Psoas muscle (tissue), 8 donors: ENCODE results near the gene MYO9A. TPM values are rescaled to one million over a fixed set of nuclear protein-coding genes. Genes with fewer than 3 reads are reported as not detected.
A peak's percentile ranks its signal among the peaks of the same experiment; 100 is the strongest.

ENCODE experiments used
- ATAC-seq, 4 donors: fragments of 200-7000 bp; cut with Tn5 transposase; one replicate each; pipeline ENCODE4 v1.9.1; 2020; ENCODE audit warnings: moderate library complexity in 3 of 4, mild to moderate bottlenecking in 2 of 4
- DNase-seq, 2 donors: peaks; one replicate each; pipeline ENCODE4 v3.0.0-alpha.2; 2020
- H3K27ac ChIP-seq: fragments of 200-600 bp; one replicate; pipeline ENCODE4 v1.8.0; 2022
- H3K27me3 ChIP-seq, 3 donors: fragments of 200-600 bp in 1 of 3; one replicate each; pipeline versions ENCODE4 v1.6.1 to v1.8.0; 2013 to 2022; ENCODE audit warnings: low read length in 2 of 3, mild to moderate bottlenecking in 2 of 3, moderate library complexity in 1 of 3; ENCODE audit not compliant: insufficient read depth in 3 of 3
- H3K36me3 ChIP-seq, 2 donors: fragments of 200-600 bp in 1 of 2; one replicate each; pipeline versions ENCODE4 v1.6.1 to v1.8.0; 2013 to 2022; ENCODE audit warnings: low read depth in 1 of 2, mild to moderate bottlenecking in 1 of 2, moderate library complexity in 1 of 2; ENCODE audit not compliant: insufficient read depth in 1 of 2
- H3K4me1 ChIP-seq: fragments of 200-600 bp; one replicate; pipeline ENCODE4 v1.8.0; 2022
- H3K4me3 ChIP-seq: fragments of 200-600 bp; one replicate; pipeline ENCODE4 v1.8.0; 2022; ENCODE audit warnings: mild to moderate bottlenecking
- H3K9me3 ChIP-seq: fragments of 200-600 bp; one replicate; pipeline ENCODE4 v1.8.0; 2022
- WGBS, 3 donors: extraction: QIAGEN DNeasy Blood & Tissue Kit; methylation state at CpG; one replicate each; pipeline versions ENCODE4 v1.1.6 to v1.1.7; 2013; 5-methylcytosine and 5-hydroxymethylcytosine counted together
- intact Hi-C, 2 donors: fragments of 100-400 bp; cut with DNase I; formaldehyde crosslinking; loops; one replicate each; pipeline versions ENCODE4 v1.11.0 to v1.14.2; 2022
- polyA plus RNA-seq, 3 donors: library from polyadenylated mRNA; stranded (reverse); fragments of 200-250 nt; gene quantifications; one replicate each; pipeline ENCODE4 v1.2.3, GENCODE V29; 2013
- total RNA-seq, 4 donors: library from RNA; stranded (reverse); fragmentation: NEBNext Ultra II Directional in 2 of 4; extraction: Animal tissue kit (Norgen Biotek cat#: 25700) in 2 of 4; gene quantifications; one replicate each; pipeline versions ENCODE4 v1.2.1 to v1.2.4, GENCODE V29; 2021 to 2023
- TF ChIP-seq, protein P1 (sequence below): fragments of 200-600 bp; IDR thresholded peaks from one replicate; pipeline ENCODE4 v1.8.0; 2022; ENCODE audit warnings: antibody characterized with exemption
- donor health status: healthy with polysubstance abuse.
- donor health status: DM: no; HTN: no; CAD: no; lungs with moderate emphysema.
- donor health status: Bipolar disorder and iron deficiency.
- donor health status: healthy.
- donor health status: DM: yes; HTN: yes; CAD: no.
- donor health status: DM: no; HTN: no; CAD: no.
- donor health status: DM: no; HTN: no; CAD: no.
- donor health status: DM: yes; HTN: yes; CAD: no.

The MYO9A gene
- total and polyA plus RNA-seq, 7 donors: 3.4 to 28.4 (median 23.0) TPM

DNA sequence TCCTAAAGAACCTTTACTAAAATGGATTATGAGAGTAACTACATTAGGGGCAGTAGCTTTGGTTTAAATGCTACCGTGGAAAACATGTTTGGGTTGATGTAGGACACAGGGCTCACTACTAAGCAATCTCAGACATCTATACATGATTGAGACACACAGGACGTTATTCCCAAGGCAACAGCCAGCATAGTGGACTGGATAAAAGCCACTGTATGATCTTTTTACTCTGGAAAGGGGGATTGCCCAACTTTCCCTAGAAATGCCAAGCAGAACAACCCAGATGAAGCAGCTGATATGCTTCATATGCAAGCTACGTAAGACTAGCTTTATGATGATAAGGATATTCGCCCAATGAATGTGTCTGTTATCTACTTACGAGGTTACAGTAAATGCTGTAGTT is 144.6 kb downstream of the MYO9A start:
- peaks cover 0 to 28% of the 10 kb centered on the region in 2 donors for H3K36me3 ChIP-seq
- H3K9me3 ChIP-seq: no peaks in the 10 kb centered on the region
- H3K27ac ChIP-seq: no peak overlapping the region
- WGBS, 3 donors: 95 to 99% (median 96%) methylated on average over 5 of the region's 5 CpGs
- no peak overlapping the region for H3K4me3 ChIP-seq
- TF ChIP-seq, protein P1, sequence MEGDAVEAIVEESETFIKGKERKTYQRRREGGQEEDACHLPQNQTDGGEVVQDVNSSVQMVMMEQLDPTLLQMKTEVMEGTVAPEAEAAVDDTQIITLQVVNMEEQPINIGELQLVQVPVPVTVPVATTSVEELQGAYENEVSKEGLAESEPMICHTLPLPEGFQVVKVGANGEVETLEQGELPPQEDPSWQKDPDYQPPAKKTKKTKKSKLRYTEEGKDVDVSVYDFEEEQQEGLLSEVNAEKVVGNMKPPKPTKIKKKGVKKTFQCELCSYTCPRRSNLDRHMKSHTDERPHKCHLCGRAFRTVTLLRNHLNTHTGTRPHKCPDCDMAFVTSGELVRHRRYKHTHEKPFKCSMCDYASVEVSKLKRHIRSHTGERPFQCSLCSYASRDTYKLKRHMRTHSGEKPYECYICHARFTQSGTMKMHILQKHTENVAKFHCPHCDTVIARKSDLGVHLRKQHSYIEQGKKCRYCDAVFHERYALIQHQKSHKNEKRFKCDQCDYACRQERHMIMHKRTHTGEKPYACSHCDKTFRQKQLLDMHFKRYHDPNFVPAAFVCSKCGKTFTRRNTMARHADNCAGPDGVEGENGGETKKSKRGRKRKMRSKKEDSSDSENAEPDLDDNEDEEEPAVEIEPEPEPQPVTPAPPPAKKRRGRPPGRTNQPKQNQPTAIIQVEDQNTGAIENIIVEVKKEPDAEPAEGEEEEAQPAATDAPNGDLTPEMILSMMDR: no peak
- DNase-seq (no peak), ATAC-seq (no peak)
- intact Hi-C loops: no loop called here
- no peaks in the 10 kb centered on the region for H3K4me1 ChIP-seq
- no peaks in the 10 kb centered on the region for H3K27me3 ChIP-seq

GRCh38 chr15:71971905-71972304 is 146.0 kb downstream of the MYO9A start:
- intact Hi-C loops: no loop called here
- peaks cover 0 to 23% of the 10 kb centered on the region in 2 donors for H3K36me3 ChIP-seq

DNA sequence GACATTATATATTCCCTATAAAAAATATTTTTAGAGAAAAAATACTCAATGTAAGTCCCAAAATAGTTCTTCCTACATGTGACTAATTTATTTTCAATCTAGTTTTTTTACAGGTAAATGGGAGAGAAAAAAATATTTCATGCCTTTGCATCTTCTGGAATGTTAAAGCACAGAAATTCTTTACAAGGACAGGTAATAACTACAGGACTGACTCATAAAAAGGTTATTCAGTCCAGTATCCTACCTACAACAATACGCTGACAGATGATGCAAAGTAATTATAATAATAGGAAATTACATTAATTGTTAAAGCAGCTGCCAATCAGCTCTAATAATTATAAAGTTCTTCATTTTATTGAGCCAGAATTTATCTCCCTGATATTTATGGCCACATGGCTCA is 147.5 kb downstream of the MYO9A start:
- no peaks in the 10 kb centered on the region for H3K4me1 ChIP-seq
- intact Hi-C loops: no loop called here
- no peaks in the 10 kb centered on the region for H3K27me3 ChIP-seq
- no peak overlapping the region for H3K4me3 ChIP-seq
- peaks cover 0 to 19% of the 10 kb centered on the region in 2 donors for H3K36me3 ChIP-seq
- TF ChIP-seq, protein P1: no peak
- DNase-seq (no peak), ATAC-seq (no peak)
- 91 to 98% (median 97%) methylated on average over 1 of the region's 1 CpG for WGBS, 3 donors
- no peaks in the 10 kb centered on the region for H3K9me3 ChIP-seq
- no peak overlapping the region for H3K27ac ChIP-seq

More at GRCh38 chr15:71971905-71972304, 146.0 kb downstream of the MYO9A start:
- no peak overlapping the region for H3K4me3 ChIP-seq
- H3K9me3 ChIP-seq: no peaks in the 10 kb centered on the region
- no peak for ATAC-seq
- TF ChIP-seq, protein P1: no peak
- H3K27me3 ChIP-seq: no peaks in the 10 kb centered on the region
- H3K4me1 ChIP-seq: no peaks in the 10 kb centered on the region
- WGBS, 3 donors: 93 to 98% (median 95%) methylated on average over 2 of the region's 2 CpGs
- DNase-seq: no peak
- H3K27ac ChIP-seq: no peak overlapping the region

- DNase-seq (no peak), ATAC-seq (no peak)
- no peak overlapping the region for H3K27ac ChIP-seq
- no peak overlapping the region for H3K4me3 ChIP-seq
- TF ChIP-seq, protein P1: no peak
- H3K4me1 ChIP-seq: no peaks in the 10 kb centered on the region
- H3K36me3 ChIP-seq: peaks cover 0 to 32% of the 10 kb centered on the region in 2 donors
- H3K9me3 ChIP-seq: no peaks in the 10 kb centered on the region
- H3K27me3 ChIP-seq: no peaks in the 10 kb centered on the region
- intact Hi-C loops: no loop called here
- WGBS, 3 donors: 88 to 94% (median 93%) methylated on average over 1 of the region's 1 CpG
These were observed 155.4 kb downstream of the MYO9A start for GRCh38 chr15:71962537-71962936.

DNA sequence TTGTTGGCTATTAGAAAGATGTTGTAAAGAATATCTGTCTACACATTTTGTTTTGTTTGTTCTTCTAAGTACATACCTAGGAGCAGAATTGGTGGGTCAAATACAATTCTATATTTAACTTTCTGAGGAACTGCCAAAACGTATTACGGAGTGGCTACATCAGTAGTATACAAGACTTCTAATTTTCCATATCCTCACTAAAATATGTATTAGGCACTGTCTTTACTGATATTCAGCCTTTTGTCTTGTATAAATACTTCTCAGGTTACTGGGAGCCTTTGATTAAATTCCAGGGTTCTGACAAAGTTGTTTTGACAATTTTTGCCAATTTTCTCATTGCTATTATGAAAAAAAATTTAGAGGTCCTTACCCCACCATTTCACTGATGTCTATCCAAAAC is 160.9 kb downstream of the MYO9A start:
- DNase-seq: no peak
- Histone ChIP-seq H3K4me3 (no peak overlapping the region), H3K36me3 (peaks cover 0 to 29% of the 10 kb centered on the region in 2 donors), H3K27ac (no peak overlapping the region), H3K27me3 (no peaks in the 10 kb centered on the region), H3K4me1 (no peaks in the 10 kb centered on the region), H3K9me3 (no peaks in the 10 kb centered on the region)
- 36 to 67% (median 37%) methylated on average over 2 of the region's 2 CpGs for WGBS, 3 donors
- intact Hi-C loops: no loop called here
- TF ChIP-seq, protein P1: no peak
- peak in 1 of 4 donors; percentile 33 for ATAC-seq
